ENCODE results near the gene PIP4K2B. TPM values are rescaled to one million over a fixed set of nuclear protein-coding genes. Genes with fewer than 3 reads are reported as not detected.

PIP4K2B gene
- 10 to 100 TPM; 19.5 to 45.4 (median 33.6) TPM for total RNA-seq

DNA sequence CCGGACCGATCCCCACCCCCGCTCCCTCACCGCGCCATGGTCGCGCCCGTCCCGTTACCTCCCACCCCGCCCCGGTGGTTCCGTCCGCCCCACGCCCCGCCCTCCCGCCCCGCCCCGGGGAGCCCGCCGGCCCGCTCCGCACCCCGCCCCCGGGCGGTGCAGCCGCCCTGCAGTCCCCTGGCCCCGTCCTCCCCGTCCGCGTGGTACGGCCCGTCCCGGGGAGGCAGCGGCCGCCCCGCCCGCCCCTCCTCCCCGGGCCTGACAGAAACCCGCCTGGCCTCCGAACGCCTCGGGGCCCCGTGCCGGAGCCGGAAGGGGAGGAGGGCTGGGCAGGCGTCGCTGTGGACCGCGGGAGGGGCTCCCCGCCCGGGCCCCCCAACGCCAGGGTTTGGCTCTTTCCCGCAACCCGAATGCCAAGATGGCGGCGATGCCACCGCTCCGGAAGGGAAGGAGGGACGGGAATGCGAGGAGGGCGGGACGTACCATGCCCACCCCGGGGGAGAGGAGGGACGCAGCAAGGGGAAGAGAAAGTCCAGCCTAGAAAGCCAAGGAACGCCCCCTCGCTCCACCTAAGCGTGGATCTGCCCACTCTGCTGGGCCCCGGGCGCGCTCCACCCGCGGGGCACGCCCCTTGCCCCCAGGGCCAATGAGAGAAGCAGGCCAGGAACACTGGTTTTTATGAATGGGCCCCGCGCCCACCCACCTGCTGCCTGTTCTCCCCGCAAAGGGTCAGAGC lies at the start of gene PIP4K2B:
PIP4K2B (minus strand) TSS at position 56 of the 736 bp plus-strand sequence. CDS start 132 bp downstream, outside the sequence.
- intact Hi-C loops (cut with DNase I; ENCODE audit: low total_unique reads) = loop anchor here (10.0 kb wide), 1 partner anchor 355 kb away; the partner anchor contains the start of gene PLXDC1
- DNase-seq (ENCODE audit: low spot score in 2 of 2) = peak; percentile 92 to 98
- no peak for TF ChIP-seq POLR2A (IDR thresholded peaks at IDR 0.05)
- TF ChIP-seq, protein P1, sequence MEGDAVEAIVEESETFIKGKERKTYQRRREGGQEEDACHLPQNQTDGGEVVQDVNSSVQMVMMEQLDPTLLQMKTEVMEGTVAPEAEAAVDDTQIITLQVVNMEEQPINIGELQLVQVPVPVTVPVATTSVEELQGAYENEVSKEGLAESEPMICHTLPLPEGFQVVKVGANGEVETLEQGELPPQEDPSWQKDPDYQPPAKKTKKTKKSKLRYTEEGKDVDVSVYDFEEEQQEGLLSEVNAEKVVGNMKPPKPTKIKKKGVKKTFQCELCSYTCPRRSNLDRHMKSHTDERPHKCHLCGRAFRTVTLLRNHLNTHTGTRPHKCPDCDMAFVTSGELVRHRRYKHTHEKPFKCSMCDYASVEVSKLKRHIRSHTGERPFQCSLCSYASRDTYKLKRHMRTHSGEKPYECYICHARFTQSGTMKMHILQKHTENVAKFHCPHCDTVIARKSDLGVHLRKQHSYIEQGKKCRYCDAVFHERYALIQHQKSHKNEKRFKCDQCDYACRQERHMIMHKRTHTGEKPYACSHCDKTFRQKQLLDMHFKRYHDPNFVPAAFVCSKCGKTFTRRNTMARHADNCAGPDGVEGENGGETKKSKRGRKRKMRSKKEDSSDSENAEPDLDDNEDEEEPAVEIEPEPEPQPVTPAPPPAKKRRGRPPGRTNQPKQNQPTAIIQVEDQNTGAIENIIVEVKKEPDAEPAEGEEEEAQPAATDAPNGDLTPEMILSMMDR (IDR thresholded peaks at IDR 0.05) = no peak
- H3K4me3 ChIP-seq (ENCODE audit: low read depth, poor library complexity, severe bottlenecking) = peak within 1 kb of the TSS; percentile 58
- 0 to 1% methylated on average over 22 to 25 of the region's 76 CpGs for WGBS, 2 donors

DNA sequence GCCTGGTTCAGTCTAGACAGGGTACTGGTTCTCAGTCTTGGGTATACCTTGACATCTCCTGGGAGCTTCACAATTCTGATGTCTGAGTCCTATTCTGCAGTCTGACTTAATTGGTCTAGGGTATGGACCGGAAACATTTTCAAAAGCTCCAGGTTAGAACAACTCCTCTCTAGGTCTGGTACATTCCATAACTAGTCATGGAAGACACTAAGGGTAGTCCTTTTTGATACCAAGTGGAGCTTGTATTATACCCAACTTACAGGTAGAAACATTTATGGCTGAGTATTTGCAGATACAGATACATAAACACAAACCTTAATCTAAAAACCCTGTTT lies 49.2 kb upstream of the PIP4K2B start:
- no peak for DNase-seq (ENCODE audit: low spot score in 2 of 2)
- no peak overlapping the region for H3K4me3 ChIP-seq (ENCODE audit: low read depth, poor library complexity, severe bottlenecking)
- WGBS, 2 donors = 100% methylated on average over 1 of the region's 1 CpG
- intact Hi-C loops (cut with DNase I; ENCODE audit: low total_unique reads) = no loop called here
- no peak for TF ChIP-seq POLR2A (IDR thresholded peaks at IDR 0.05)
- TF ChIP-seq, protein P1 (IDR thresholded peaks at IDR 0.05) = no peak

DNA sequence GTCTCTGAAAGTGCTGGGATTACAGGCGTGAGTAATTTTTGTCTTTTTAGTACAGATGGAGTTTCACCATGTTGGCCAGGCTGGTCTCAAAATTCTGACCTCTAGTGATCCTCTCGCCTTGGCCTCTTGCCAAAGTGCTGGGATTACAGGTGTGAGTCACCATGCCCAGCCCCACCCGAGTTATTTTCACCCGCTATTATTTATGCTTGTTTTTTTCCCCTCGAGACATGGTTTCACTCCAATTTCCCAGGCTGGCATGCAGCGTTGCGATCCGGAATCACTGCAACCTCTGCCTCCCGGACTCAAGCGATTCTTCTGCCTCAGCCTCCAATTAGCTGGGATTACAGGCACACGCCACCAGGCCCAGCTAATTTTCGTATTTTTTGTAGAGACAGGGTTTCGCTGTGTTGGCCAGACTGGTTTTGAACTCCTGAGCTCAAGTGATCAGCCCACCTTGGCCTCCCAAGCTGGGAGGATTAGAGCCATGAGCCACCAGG lies 45.0 kb upstream of the PIP4K2B start:
- no peak for DNase-seq (ENCODE audit: low spot score in 2 of 2)
- WGBS, 2 donors = 37 to 52% methylated on average over 12 to 13 of the region's 13 CpGs

DNA sequence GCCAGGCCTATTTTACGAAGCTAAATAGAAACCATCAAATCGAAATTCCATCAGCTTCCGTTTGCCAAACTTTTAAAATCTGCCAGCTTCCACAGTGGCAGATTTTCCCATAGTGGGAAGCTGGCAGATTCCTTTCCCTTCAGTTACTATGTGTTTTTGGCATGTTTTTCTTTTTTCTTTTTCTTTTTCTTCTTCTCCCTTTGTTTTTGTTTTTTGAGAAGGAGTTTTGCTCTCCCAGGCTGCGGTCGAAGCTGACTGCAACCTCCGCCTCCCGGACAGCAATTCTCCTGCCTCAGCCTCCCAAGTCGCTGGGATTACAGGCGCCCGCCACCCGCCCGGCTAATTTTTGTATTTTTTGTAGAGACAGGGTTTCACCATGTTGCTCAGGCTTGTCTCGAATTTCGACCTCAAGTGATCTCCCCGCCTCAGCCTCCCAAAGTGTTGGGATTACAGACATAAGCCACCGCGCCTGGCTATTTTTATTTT lies 26.4 kb upstream of the PIP4K2B start:
- 87 to 88% methylated on average over 17 of the region's 17 CpGs for WGBS, 2 donors
- intact Hi-C loops (cut with DNase I; ENCODE audit: low total_unique reads) = no loop called here

More for the DNA sequence above, 45.0 kb upstream of the PIP4K2B start:
- TF ChIP-seq POLR2A (IDR thresholded peaks at IDR 0.05) = no peak
- TF ChIP-seq, protein P1 (IDR thresholded peaks at IDR 0.05) = no peak
- H3K4me3 ChIP-seq (ENCODE audit: low read depth, poor library complexity, severe bottlenecking) = no peak overlapping the region
- intact Hi-C loops (cut with DNase I; ENCODE audit: low total_unique reads) = no loop called here

DNA sequence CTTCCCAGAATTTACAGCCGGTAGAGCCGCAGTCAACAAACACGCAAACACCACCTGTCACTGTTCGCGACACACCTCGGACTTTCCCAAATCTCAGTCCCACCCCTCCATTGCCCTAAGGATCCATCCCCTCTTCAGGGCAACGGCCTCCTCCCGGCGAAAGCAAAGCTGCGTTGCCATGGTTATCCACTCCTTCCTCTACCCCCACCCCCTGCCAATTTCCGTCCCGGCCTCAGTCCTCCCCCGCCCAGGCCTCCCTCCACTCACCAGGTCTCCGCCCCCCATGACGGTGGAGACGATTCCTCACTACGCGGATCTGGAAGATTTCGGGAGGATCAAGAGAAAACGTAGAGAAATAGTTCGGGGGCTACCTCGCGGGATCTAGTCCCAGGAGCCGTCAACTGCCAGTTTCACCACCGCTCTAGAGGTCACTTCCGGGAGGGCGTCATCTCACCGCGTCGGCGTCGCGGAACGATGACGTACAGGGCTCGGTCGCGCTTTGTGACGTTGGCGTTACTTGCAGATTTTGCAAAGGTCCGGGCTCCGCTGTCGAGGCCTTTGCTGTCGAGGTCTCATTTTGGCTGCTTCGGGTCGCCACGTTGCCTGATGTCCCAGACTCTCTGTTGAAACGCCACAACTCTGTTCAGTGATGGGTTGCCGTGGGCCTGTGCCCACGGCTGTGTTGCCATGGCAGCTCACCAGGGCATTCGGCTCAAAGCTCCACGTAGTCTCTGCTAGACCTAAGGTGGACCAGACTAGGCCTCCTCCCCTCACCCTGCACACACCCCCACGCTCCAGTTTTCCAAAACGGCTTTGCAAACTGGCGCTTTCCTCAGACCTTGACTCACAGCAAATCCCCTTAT lies 25.8 kb upstream of the PIP4K2B start, which contains the start of gene CWC25:
CWC25 (minus strand) TSS at position 423 of the 863 bp plus-strand sequence; CDS start at position 285, 138 bp downstream.
- TF ChIP-seq POLR2A (IDR thresholded peaks at IDR 0.05) = peak in 1 of 2 donors; percentile 50
- TF ChIP-seq, protein P1 (IDR thresholded peaks at IDR 0.05) = no peak
- intact Hi-C loops (cut with DNase I; ENCODE audit: low total_unique reads) = no loop called here
- WGBS, 2 donors = 2% methylated on average over 54 of the region's 55 CpGs
- peak; percentile 97 to 100 for DNase-seq (ENCODE audit: low spot score in 2 of 2)
- H3K4me3 ChIP-seq (ENCODE audit: low read depth, poor library complexity, severe bottlenecking) = peak within 1 kb of the TSS; percentile 82

More for the DNA sequence above, 26.4 kb upstream of the PIP4K2B start:
- DNase-seq (ENCODE audit: low spot score in 2 of 2) = no peak
- TF ChIP-seq, protein P1 (IDR thresholded peaks at IDR 0.05) = no peak
- no peak for TF ChIP-seq POLR2A (IDR thresholded peaks at IDR 0.05)
- peak overlapping the region; percentile 82 for H3K4me3 ChIP-seq (ENCODE audit: low read depth, poor library complexity, severe bottlenecking)

All from lower leg skin (tissue), 4 donors.